Uterus (tissue), 2 donors: Measurements from ENCODE around the gene SNRPN.

Experiments
- CTCF ChIP-seq, 4 experiments: fragments of 200-600 bp in 2 of 4; fragments of 450-650 bp in 2 of 4; sonication (generic) in 2 of 4; IDR thresholded peaks; one replicate each; pipeline ENCODE4 v1.5.1; 2016 to 2019; ENCODE audit warnings: antibody characterized with exemption in 4 of 4, mild to moderate bottlenecking in 2 of 4, moderate library complexity in 1 of 4
- POLR2A ChIP-seq, 2 donors: fragments of 450-650 bp; IDR thresholded peaks; one replicate each; pipeline ENCODE4 v1.6.1; 2016; ENCODE audit warnings: antibody characterized with exemption in 2 of 2, mild to moderate bottlenecking in 1 of 2, moderate library complexity in 1 of 2

GRCh38 chr15:24971772-24972171 is 17.0 kb downstream of the SNRPN start:
- TF ChIP-seq CTCF (IDR thresholded peaks at IDR 0.05) (no peak), POLR2A (IDR thresholded peaks at IDR 0.05) (no peak)
